Left ventricle myocardium inferior (tissue), 1 donor: Measurements from ENCODE around the gene ANXA2. TPM values are rescaled to one million over a fixed set of nuclear protein-coding genes. Genes with fewer than 3 reads are reported as not detected.

Experiments
- DNase-seq: peaks from one replicate; pipeline ENCODE4 v3.0.0-alpha.2; 2020
- H3K27ac ChIP-seq: fragments of 200-600 bp; replicated peaks from 2 replicates; pipeline ENCODE4 v1.8.0; 2021
- H3K27me3 ChIP-seq: fragments of 200-600 bp; 2 replicates; pipeline ENCODE4 v1.8.0; 2021; ENCODE audit warnings: low read depth
- H3K36me3 ChIP-seq: fragments of 200-600 bp; 2 replicates; pipeline ENCODE4 v1.8.0; 2021
- H3K4me1 ChIP-seq: fragments of 200-600 bp; 2 replicates; pipeline ENCODE4 v1.8.0; 2021
- H3K4me3 ChIP-seq: fragments of 200-600 bp; 2 replicates; pipeline ENCODE4 v1.8.0; 2021; ENCODE audit warnings: mild to moderate bottlenecking, moderate library complexity
- H3K9me3 ChIP-seq: fragments of 200-600 bp; replicated peaks from 2 replicates; pipeline ENCODE4 v1.8.0; 2021
- CTCF ChIP-seq: fragments of 200-600 bp; IDR thresholded peaks from 2 replicates; pipeline ENCODE4 v1.8.0; 2021; ENCODE audit warnings: antibody characterized with exemption, mild to moderate bottlenecking, borderline replicate concordance
- intact Hi-C: fragments of 100-400 bp; cut with micrococcal nuclease; formaldehyde crosslinking; loops from one replicate; pipeline ENCODE4 v1.11.0; 2022
- total RNA-seq: library from RNA; stranded (reverse); fragmentation: NEBNext Ultra II Directional; extraction: Animal tissue kit (Norgen Biotek cat#: 25700); gene quantifications from one replicate; pipeline ENCODE4 v1.2.1, GENCODE V29; 2021
- donor health status: DM: no; HTN: yes; CAD: no; lungs with severe emphysema.

ANXA2 gene
- total RNA-seq, 1 donor from 2014 or later, result 123 TPM

GRCh38 chr15:60299452-60300047, 98.2 kb downstream of the ANXA2 start:
- no peak for DNase-seq
- H3K36me3 ChIP-seq, result no peaks in the 10 kb centered on the region
- H3K27ac ChIP-seq, result no peak overlapping the region
- peak; percentile 25 for TF ChIP-seq CTCF
- peaks cover 5% of the 10 kb centered on the region for H3K27me3 ChIP-seq
- intact Hi-C loops, result no loop called here
- H3K4me1 ChIP-seq, result no peaks in the 10 kb centered on the region
- H3K9me3 ChIP-seq, result no peaks in the 10 kb centered on the region
- H3K4me3 ChIP-seq, result no peak overlapping the region

Other genes with a start within 250 kb of the ANXA2 start
- gene ICE2, start 81.2 kb upstream of the ANXA2 start, total RNA-seq, result 22.9 TPM